Epidermal melanocyte (primary cell): ENCODE measurements around the gene RNU1-4.
"Not testable (repeated sequence)": the region's sequence is repeated elsewhere in the genome, so short reads cannot be mapped to it uniquely, and the experiment has no call there.

Experiments used
- DNase-seq: peaks from one replicate; pipeline ENCODE4 v3.0.0; 2011; ENCODE audit warnings: low spot score; ENCODE audit not compliant: insufficient read length

Gene RNU1-4

DNA sequence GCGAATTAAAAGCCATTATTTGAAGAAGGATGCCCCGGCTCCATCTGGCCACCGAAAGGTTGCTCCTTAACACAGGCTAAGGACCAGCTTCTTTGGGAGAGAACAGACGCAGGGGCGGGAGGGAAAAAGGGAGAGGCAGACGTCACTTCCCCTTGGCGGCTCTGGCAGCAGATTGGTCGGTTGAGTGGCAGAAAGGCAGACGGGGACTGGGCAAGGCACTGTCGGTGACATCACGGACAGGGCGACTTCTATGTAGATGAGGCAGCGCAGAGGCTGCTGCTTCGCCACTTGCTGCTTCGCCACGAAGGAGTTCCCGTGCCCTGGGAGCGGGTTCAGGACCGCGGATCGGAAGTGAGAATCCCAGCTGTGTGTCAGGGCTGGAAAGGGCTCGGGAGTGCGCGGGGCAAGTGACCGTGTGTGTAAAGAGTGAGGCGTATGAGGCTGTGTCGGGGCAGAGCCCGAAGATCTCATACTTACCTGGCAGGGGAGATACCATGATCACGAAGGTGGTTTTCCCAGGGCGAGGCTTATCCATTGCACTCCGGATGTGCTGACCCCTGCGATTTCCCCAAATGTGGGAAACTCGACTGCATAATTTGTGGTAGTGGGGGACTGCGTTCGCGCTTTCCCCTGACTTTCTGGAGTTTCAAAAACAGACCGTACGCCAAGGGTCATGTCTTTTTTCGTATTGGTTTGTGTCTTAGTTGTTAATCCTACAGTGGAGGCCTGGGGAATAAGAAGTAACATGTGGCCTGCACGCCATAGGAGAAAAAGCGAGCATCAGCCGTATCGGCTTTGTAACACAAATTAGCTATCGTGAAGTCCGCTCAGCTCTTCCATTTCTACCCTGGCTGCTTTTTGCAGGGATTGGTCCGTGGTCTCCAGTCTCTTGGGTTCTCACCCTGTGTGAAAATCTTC, at the start of gene RNU1-4:
Gene RNU1-4 (plus strand): TSS at position 470 of the 918 bp plus-strand sequence.
- DNase-seq: not testable (repeated sequence)

DNA sequence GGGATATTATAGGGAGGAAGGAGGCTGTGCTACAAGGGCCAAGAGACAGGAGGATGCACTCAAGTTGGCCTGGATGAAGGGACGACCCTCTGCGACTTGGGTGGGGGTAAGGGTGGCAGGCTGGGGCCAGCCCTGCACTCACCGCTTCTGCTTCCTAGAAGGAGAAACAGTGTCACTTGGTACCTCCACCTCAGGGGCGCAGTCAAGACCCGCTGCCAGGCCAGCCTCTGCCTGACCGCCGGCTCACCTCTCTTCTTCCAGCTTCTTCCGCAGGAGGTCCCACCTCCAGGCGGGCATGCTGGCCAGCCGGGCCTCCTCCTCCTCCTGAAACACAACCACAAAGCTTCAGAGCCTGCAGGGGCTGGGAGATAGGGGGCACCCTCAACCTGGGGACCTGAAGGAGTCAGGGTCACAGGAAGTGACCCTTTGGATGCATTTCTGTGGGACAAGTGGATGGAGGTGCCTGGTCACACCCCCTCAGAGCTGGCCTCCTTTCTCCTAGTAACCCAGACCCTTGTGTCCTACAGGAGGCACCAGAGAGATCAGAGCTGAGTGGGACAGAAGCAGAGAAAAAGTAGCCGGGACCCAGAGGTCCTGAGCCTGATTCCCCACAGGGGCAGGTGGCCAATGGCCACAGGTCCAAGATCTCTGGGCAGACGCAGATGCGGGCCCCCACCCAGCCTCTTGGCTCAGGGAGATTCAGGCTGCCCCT, 49.2 kb upstream of the RNU1-4 start:
- not testable (repeated sequence) for DNase-seq

DNA sequence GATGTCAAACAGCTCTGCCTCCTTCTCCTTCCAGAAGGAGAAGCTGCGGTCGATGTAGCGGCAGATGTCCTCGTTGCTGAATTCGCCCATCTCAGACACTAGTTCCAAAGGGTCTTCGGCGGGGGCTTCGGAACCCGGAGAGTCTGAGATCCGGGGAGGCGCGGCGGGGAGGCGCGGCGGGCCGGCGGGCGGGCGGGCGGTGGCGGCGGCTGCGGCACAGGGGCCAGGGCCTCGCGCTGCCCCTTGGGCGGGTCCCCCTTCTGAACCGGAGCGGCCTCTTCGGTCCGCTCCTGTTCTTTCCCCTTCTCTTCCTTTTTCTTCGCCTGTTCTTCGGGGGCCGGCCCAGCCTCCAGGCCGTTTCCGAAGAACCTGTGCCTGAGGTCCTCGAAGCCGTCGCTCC, 48.0 kb upstream of the RNU1-4 start:
- not testable (repeated sequence) for DNase-seq

DNA sequence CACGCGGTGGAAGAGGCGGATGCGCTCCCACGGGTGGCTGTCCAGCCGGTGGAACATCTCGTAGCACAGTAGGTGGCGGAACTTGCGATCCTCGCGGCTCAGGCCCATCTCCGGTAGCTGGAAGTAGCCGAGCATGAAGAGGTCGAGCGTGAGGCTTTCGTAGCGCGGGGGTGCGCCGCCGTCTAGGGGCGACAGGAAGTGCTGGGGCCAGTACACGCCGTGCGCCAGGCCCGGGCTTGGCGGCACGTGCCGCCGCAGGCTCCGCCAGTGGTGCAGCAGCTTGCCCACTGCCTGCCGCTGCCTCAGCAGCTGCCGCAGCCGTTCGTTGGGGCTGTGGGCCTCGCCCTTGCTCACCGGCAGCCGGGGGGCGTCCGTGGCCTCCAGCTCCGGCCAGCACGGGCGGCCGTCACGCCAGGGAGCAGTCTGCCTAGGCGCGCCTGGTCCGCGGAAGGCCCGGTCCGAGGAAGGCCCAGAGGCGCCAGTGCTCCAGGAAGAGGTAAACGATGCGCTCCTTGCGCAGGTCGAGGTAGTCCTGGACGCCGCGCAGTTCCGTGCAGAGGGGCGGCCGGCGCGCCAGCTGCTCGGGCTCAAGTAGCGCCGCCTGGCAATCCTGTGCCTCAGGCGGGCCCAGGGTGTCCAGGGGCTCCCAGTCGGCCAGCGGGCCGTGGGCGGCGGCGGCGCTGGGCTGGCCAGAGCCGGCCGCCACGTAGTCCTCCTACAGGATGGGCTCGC, 47.4 kb upstream of the RNU1-4 start:
- DNase-seq: not testable (repeated sequence)

DNA sequence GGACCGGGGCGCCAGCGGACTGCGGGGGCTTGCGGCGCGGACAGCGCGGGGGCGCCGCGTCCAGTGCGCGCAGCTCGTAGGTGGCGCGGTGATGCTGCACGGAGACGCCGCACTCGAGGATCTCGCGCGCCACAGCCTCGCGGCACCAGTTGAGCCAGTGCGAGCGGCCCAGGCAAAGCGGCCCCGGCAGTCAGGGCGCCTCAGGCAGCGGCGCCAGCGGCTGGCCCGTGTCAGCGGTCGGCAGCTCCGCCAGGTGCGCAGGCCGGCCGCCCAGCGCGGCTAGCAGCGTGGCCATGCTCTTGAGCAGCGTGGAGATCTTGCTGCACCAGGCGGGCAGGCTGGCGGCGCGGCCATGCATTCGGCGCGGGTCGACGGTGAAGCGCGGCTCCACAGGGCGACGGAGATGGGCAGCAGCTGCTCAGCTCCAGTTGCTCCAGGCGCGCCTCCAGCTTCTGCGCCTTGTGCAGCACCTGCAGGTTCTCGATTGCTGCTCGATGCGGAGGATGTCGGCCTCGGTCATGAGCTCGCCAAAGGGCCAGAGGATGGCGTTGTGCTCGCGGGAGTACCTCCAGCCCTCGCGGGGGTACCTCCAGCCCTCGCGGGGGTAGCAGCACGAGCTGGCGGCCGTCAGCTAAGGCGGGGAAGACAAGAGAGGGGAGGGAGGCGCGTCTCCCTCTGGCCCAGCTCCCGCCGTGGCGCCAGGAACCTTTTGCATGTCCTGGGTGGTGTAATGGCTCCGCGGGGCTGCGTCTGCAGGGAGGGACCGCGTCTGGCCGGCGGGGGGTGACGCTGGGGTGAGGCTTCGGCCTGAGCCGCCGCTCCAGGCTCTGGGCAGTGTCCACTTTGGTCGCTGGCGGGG, 46.6 kb upstream of the RNU1-4 start:
- DNase-seq: not testable (repeated sequence)

DNA sequence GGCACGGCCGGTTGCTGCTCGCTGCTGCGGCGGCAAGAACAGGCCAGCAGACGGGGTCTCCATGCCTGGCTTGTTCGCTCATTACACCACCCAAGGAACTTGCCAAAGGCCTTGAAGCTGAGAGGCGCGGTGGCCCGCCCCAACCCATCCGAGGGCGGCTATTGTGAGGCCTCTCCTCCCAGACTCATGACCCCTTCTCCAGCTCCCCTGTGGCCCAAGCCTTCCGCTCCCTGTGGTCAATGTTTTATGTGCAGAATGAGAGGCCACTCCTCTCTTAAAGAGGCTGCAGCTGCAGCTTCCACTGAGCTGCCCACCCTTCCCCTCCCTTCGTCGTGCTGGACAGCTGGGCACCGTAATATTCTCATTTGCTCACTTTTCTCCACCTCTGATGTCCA, 46.0 kb upstream of the RNU1-4 start:
- not testable (repeated sequence) for DNase-seq

DNA sequence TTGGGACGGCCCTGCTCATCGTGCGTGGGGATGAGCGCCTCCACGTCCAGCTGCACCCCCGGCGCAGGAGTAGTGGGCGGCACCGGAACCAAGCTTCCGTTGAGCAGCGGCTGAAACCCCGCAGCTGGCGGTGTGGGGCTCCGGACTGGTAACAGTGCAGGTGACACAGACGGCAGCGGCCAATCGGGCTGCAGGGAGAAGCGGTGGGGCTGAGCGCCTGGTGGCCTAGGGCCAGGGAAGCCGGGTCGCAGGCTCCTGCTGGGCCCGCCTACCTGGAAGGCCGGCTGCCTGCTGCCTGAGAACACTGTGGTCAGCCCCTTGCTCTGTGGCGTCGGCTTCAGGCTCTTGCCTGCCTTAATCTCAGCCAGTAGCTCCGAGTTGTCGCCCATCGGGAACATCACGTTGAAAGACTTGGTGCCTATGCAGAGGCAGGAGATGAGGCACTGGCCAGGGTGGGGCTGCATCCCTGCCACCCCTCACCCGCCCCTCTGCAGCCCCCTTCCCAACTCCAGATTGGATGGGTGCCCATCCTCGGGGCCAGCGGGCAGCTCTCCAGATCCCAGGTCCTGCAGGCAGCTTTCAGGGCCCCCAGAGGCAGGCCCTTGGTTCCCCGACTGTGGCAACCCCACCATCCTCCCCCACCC, 43.7 kb upstream of the RNU1-4 start:
- DNase-seq: not testable (repeated sequence)

DNA sequence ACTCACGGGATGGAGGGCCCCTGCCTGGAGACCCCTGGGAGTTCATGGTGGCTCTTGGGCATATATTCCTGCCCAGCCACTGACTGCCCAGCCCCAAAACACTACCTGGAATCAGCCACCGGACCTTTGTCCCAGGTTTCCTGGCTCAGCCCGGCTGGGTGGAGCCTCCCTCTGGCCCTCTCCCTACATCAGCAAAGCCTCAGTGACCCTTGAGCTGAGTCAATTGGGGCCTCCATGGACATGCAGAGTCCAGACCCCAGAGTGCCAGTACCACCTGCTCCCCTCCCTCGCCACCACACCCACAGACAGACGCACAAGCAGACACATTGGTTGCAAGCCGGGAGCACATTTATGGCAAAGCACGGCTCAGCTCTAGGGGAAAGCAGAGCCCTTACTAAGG, 43.2 kb upstream of the RNU1-4 start:
- not testable (repeated sequence) for DNase-seq

DNA sequence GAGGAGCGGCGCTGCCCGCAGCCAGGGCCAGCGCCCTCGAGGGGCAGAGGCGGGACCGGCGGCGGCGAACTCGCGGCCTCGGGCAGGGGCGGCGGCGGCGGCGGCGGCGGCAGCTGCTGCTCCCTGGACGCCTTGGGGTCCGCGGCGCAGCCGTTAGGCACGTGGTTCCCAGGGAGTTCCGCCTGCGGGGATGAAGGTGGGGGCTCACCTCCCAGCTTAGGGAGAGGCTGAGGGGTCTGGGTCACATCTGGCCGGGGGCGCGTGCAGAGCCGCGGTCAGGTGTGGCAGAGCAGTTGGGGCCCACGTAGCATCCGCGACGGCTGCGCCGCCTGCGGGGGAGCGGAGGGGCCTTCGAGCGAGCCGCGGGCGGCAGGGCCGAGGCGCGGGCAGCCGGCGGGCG, 40.9 kb upstream of the RNU1-4 start:
- not testable (repeated sequence) for DNase-seq

DNA sequence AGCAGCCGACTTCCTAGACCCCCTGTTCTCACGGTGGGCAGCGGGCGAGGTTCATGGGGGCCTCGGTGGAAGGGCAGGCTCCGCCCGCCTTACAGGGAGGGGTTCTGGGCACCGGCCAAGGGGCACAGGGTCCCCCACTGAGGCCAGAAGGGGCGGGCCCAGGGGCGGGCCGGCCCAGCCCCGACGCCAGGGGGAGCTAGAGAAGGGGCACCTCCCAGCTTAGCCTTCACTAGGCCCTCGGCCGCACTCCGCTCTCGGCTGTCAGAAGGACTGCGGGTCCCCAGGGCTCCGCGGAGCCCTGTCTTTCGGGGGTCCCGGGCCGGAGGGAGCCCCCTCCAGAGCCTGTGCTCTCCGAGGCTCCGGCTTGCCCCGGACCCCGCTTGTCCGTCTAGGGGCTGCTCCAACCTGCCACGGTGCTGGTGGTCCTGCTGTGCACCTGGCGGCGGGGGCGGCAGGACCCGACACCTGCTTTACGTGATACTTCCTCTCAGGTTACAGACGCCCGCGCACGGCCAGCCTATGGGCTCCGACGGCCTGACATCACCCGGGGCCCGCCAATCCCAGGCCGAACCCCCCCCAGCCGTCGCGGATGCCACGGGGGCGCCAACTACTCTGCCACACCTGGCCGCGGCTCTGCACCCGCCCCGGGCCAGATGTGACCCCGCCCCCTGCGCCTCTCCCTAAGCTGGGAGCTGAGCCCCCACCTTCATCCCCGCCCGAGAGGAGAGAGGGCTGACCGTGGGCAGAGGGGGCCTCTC, 40.0 kb upstream of the RNU1-4 start:
- DNase-seq: not testable (repeated sequence)

DNA sequence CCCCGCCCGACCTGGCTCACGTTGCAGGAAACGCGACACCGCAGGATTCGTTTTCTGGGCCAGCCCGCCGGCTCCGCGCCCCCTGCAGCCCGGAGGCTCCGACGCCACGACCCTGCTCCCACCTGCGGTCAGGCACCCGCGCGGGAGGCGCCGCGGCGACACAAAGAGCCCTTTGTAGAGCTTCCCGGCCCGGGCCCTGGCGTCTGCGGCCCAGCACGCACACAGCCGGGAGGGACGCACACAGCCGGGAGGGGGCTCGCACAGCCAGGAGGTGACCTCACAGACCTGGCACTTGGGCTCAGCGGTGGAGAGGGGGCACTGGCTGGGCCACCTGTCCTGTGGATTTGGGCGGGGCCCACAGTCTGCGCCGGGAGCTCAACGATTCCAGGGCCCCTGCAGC, 39.1 kb upstream of the RNU1-4 start:
- DNase-seq: not testable (repeated sequence)

DNA sequence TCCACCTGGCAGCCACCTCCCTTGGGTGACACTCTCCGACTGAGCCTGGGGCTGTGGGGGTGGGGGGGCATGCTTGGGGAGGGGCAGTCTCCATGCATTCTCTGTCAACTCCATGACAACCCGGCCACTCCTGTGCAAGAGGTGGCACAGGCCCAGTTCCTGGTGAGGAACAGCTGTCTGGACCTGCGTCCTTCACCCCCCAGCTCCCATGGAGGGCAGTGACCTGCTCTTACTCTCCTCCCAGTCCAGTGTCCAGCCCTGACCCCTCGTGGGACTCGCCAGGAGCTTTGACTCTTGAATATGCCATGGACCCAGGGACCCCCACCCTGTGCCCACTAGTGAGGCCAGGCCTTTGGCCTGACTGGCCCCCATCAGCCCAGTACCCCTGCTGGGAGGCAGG, 38.0 kb upstream of the RNU1-4 start:
- not testable (repeated sequence) for DNase-seq

DNA sequence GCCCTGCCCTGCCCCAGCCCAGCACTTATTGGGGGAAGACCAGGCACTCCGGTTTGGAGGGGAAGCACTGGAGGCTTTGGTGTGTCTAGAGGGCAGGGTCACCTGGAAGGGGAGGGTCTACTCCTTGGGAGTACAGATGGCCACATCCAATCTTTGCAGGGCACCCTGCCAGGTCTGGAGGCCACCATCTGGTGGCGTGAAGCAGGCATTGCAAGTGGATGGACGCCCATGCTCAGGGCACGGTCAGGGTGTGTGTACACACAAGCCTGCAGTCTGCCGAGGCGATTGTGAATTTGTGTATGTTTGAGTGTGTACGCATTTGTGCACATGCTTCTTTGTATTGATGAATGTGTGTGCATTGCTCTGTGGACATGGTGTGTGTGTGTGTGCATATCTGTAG, 37.2 kb upstream of the RNU1-4 start:
- not testable (repeated sequence) for DNase-seq

DNA sequence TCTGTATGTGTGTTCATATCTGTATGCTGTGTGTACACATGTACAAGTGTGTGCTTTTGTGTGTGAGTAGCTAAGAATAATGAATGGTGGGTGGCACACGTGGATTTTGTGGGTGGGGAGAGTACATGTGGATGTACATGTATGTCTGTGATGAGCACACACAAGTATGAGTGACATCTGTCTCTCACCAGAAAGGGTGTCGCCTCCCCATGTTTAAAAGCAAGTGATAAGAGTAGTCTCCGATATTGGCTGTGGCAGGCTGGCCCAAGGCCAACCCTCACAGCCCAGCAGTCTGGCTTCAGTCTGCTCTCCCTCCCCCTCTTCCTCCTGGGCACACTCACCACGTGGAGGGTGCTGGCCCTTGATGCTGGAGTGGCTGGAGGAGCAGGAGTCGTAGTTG, 36.7 kb upstream of the RNU1-4 start:
- DNase-seq: not testable (repeated sequence)

DNA sequence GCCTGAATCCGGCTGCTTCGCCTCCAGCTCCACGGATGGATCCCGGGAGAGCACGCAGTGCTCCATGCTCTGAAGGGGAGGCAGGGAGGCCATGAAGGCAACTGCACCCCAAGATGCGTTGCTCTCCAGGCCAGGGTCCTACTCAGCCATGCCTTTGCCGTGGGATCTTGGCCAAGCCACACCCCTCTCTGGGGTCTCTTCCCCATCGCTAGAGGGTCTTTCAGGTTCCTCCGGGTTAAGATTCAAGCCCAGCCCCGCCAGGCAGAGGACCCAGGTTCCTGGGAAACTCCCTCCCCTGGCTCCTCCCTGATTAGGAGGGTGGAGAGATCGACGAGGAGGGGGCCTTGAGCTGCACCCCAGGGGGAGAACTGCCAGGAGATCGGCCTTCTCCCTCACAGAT, 36.2 kb upstream of the RNU1-4 start:
- not testable (repeated sequence) for DNase-seq

DNA sequence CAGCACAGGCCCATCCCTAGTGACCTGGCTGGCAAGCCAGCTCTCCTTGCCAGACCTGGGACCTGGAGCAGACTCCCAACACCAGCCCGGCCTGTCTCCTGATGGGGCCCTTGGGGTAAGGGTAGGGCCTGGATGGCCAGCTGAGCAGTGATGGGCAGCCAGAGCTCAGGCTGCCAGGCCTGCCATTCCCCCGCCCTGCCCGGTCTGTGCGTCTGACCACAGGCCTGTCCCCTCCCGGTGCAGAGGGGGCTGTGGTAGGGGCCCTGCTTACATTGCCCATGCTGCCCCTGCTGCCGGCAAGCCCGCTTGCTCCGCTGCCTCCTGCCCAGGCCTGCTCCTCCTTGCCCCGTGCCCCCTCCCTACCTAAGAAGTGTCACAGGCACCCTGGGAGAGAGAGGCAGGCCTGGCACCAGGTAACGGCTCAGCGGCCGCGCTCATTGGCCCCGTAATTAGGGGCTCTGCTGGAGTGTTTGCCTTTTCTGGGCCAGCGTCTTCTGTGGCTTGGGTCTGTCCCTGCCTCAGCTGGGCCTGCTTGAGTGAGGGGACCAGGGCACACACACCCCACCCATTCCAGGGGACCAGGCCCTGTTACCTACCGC, 35.7 kb upstream of the RNU1-4 start:
- DNase-seq: not testable (repeated sequence)

DNA sequence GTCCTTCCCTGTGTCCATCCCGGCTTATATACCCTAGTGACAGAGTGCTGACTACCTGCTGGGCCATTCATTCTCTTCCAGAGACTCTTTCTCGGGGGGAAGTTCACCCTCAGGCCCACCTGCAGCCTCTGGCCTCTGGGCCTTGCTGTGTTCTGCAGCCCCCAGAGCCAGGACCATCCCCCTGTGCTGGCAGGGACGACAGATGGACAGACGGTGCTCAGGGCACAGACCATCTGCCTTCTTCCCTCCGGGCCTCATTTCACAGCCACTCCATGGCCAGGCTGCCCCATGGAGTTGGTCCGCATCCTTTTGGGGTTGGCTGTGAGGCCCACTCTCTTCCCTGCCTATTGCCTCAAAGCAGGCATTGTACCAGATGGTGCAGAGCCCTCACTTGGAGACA, 34.0 kb upstream of the RNU1-4 start:
- DNase-seq: not testable (repeated sequence)

DNA sequence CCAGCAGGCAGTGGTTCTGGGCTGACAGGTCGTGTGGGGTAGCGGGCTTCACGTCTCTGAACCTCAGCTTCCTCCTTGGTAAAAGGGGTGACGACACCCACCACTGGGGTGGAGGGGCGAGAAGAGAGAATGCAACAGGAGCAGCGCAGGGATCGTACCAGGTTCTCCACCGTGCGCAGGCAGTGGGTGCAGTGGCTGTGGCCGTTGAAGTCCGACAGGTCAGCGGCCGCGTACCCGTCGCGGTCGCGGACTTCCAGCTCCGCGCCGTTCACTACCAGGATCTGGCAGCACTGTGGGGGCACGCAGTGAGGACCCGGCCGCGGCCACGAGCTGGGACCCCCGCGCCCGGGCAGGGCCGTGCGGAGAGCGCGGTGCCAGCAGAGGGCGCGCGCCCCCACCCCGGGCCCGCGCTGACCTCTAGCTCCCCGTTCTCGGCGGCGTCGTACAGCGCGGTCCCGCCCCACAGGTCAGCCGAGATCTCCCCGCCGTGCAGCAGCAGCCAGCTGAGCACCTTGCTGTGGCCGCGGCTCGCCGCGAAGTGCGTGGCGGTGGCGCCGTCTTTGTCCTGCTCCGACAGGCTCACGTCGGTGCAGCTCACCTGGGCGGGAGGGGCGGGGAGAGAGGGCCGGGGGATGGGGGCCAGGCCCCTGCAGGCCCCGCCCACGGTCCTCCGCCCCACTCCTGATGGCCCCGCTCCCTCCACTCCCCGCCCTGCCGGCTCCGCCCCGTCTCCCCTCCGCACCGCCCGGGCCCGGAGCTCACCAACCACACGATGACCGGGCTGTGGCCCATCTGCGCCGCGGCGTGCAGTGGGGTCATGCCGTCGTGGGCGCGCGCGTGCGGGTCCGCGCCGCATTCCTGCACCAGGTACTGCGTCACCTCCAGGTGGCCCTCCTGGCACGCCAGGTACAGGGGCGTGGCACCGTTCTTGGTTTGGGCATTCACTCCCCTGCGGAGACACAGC, 32.9 kb upstream of the RNU1-4 start:
- not testable (repeated sequence) for DNase-seq
